ENCODE measurements around the gene TRIM5.

GRCh38 chr11:5679811-5680210 lies 5.1 kb downstream of the TRIM5 start:
- TF ChIP-seq PCBP1 (IDR thresholded peaks at IDR 0.05; ENCODE audit: low read depth, low read length, poor library complexity, severe bottlenecking): no peak
- no peak for TF ChIP-seq ELF1 (tag; IDR thresholded peaks at IDR 0.05)
- no peak for TF ChIP-seq PATZ1 (CRISPR knock-in tag; IDR thresholded peaks at IDR 0.05; ENCODE audit: borderline replicate concordance)
- TF ChIP-seq GABPB1 (CRISPR knock-in tag; IDR thresholded peaks at IDR 0.05): no peak
- no peak for TF ChIP-seq RBM17 (IDR thresholded peaks at IDR 0.05; ENCODE audit: borderline replicate concordance, low read depth, low read length)
- TF ChIP-seq CEBPB (tag; IDR thresholded peaks at IDR 0.05): no peak
- TF ChIP-seq POLR2A (conservative IDR thresholded peaks at IDR 0.05): no peak

Measured in K562 (cell line).